NCI-H1436 (cell line): ENCODE measurements around the gene MSH3.
"Not testable (repeated sequence)": the region's sequence is repeated elsewhere in the genome, so short reads cannot be mapped to it uniquely, and the experiment has no call there.

ENCODE experiments used
- DNase-seq: peaks from one replicate; lab custom pipeline; 2025; lab: John Stamatoyannopoulos, UW

Gene MSH3

DNA sequence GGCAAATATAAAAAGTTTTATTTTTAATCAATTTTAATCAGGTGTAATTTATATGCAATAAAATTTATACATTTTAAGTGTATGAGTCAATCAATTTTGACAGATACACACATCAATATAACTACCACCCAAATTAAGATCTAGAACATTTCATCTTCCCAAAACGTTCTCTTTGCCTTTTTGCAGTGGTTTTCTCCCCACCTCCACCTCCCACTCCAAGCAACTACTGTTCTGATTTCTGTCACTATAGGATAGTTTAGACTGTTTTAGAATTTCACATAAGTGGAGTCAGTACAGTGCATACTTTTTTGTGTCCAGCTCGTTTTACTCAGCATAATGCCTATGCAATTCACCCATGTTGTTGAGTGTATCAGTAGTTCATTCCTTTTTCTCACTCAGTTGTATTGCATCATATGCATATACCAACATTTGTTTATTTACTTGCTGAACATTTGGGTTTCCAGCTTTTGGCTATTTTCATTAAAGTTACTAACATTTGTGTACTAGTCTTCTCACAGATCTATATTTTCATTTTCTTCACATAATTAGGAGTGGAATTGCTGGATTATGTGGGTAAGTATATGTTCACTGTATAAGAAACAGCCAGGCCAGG, 52.5 kb downstream of the MSH3 start:
- DNase-seq: no peak

DNA sequence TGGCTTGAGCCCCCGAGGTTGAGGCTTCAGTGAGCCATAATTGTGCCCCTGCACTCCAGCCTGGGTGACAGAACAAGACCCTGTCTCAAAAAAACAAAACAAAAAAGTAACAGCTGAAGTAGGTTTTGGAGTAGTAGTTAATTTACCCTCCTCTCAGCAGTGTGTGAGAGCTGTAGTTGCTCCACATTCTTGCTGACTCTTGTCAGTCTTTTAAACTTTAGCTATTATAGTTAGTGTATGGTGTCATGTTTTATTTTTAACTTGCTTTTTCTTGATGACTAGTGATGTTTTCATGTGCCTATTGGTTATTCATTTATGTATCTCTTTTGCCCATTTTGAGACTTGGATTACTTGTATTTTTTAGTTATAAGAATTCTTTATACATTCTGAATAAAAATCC, 53.2 kb downstream of the MSH3 start:
- DNase-seq: no peak

DNA sequence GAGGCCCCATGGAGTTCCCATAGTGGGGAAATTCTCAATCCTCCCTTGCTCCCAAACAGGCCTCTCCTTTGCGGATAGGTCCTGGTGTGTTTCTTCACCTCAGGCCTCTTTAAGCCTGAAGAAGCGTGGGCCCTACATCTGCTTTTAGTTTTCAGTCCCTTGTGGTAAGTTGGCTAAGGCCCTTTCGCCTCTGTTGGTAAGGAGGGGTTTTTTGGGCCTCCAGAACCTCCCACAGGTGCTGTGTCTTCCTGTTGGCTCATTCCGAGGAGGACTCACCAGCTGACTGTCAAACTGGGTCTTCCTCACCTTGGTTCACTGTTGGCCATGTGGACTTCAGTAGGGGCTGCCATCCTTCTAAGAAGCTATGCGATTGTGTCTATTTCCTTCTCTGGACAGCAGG, 56.8 kb downstream of the MSH3 start:
- DNase-seq: no peak

DNA sequence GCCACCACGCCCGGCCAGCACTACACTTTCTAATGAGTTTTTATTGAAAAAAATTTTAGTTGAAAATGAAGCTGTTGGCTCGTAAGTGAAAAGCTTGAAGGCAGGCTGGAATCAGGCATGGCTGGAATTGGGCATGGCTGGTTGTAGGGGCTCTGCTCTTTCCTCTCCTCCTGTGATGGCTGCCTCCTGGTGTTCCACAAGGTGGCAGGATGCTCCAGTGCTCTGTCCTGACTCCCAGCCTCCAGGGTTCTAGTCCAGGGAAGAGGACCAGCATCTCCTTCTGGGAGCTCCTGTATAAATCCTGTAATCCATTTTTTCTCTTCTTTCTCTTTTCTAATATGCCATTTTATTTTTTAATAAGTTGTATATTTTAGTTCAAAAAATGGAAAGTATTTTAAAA, 57.5 kb downstream of the MSH3 start:
- peak; percentile 15 for DNase-seq

- no peak for DNase-seq
Measured at GRCh38 chr5:80712919-80713318, 58.5 kb downstream of the MSH3 start.

DNA sequence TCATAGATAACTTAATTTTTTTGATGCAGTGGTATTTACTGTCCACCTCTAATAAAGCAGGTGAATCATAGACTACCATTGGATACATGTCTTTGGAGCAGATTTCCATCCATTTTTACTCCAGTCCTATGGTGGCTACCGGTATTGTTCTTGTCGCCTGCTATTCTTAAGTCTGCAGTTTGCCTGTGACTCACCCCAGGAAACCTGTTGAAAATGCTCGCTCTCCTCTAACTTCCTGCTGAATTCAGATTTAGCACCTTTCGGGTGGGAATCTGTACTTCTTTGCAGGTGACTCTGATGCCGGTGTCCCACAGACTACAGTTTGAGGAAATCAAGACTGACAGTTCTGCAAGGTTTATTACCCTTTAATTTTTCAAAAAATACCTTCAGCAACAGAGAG, 59.2 kb downstream of the MSH3 start:
- DNase-seq: no peak

GRCh38 chr5:80714570-80715298, 60.3 kb downstream of the MSH3 start:
- no peak for DNase-seq

DNA sequence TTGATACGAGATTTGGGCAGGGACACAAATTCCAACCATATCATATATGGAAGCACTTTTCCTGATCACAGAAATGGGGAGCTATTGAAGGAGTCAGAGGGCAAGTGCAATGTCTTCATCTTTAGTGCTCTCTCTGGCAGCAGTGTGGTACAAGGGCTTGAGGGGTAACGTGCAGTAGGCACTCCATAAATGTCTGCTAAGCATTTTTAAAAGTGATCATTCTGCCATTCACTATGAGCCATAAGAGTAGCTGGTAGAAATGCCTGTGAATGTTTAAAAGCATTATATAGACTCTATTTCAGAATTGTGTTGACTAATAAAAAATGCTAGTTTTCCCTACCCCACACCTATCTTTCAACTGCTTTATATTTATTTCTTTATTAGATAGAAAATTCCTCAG, 61.4 kb downstream of the MSH3 start:
- DNase-seq: no peak

DNA sequence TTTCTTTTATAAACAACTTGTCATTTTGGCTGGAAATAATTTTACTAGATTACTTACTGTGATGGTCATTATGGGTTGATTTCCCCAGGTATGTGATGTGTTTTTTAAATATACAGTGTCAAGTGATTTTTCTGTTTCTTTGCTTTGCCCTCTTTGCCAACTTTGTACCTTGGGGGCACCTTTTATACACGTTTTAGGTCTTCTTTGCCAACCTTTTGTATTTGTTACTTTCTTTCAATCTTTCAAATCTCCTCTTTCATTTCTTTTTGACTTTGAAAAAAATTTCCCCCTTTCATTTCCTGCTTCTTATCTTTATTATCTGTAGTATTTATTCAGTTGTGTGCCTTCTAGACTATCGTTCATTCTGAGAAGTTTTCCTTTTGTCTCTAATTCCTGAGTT, 65.7 kb downstream of the MSH3 start:
- no peak for DNase-seq

- no peak for DNase-seq
Measured at GRCh38 chr5:80722916-80723315, 68.5 kb downstream of the MSH3 start.

DNA sequence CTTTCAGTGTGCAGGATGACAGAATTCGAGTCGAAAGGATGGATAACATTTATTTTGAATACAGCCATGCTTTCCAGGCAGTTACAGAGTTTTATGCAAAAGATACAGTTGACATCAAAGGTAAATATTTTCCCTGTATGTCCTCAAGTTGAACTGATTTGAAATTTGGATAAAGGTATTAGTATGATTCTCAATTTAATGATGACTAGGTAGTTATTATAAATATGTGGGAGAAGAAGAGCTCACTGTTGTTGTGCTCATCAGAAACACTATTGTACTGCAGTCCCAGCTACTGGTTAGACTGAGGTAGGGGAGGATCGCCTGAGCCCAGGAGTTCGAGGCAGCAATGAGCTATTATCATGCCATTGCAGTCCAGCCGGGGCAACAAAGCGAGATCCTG, 71.0 kb downstream of the MSH3 start:
- no peak for DNase-seq

DNA sequence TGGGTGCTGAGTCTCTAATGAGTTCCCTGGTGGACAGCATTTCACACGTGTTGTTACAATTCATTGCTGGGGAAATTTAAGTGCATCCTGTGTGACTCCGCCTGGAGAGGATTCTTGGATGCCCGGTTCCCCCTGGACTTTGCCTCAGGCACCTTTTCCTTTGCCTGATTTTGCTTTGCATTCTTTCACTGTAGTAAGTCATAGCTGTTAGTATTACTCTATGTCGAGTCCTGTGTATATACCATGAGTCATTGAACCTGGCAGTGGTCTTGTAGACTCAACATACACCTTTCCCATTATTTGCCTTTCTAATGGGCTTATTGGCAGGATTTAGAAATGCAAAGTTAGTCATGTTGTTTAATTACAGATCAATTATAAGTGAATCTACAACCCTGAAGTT, 82.3 kb downstream of the MSH3 start:
- no peak for DNase-seq

GRCh38 chr5:80738466-80738865, 84.0 kb downstream of the MSH3 start:
- DNase-seq: no peak

- no peak for DNase-seq
Measured at GRCh38 chr5:80739057-80739456, 84.6 kb downstream of the MSH3 start.

GRCh38 chr5:80739496-80739895, 85.0 kb downstream of the MSH3 start:
- no peak for DNase-seq

DNA sequence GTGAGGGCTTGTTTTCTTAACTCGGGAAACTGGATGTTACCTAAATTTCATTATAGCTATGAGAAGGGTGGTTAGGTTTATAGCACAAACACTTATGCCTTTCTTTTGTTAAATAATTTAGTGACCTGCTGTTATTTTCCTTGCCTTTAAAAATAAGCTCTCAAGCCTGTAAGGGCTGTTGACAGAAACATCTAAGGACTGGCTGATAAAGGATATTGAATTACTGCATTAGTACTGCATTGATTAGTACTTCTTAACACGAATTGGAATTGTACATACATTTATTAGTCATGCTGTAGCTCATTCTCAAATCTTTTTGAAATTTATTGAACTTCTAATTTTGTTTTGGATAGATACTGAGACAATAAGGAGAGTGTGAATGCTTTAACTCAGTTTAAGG, 85.4 kb downstream of the MSH3 start:
- DNase-seq: no peak

- DNase-seq: not testable (repeated sequence)
Measured at GRCh38 chr5:80740488-80740887, 86.0 kb downstream of the MSH3 start.

- DNase-seq: no peak
Measured at GRCh38 chr5:80740999-80741398, 86.5 kb downstream of the MSH3 start.

DNA sequence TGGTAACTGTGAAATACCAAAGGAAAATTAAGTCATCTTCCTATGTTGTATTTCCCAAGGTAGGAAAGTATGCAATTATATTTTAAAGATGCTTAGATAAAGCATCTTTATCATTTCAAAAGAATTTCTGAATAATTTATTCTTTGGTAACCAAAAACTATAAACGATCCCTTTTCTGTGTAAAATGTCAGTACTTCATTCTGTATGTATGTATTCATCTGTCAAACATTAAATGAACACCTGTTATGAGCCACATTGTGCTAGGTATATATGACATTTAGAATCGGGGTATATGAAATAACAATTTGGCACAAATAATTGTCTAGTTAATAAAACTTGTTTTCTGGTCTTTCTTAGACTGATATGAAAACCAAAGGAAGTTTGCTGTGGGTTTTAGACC, 89.7 kb downstream of the MSH3 start:
- no peak for DNase-seq

- no peak for DNase-seq
Measured at GRCh38 chr5:80745490-80745889, 91.0 kb downstream of the MSH3 start.

DNA sequence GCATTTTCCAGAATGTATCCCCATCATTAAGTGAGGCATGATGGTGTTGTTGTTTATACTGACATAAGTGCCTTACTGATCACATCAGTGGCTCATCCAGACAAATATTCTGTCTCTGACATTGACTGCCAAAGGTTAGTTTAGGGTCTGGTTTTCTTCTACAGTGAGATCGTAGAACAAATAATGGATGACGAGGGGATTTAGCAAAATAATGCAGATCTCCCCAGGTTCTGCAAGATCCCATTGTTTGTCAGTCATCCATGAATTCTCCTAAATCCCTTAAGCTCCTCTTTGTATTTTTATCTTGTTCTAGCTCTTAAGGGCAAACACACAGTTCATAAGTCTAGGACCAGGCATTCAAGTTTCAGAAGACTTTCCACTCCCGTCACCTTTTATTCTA, 93.5 kb downstream of the MSH3 start:
- DNase-seq: no peak

DNA sequence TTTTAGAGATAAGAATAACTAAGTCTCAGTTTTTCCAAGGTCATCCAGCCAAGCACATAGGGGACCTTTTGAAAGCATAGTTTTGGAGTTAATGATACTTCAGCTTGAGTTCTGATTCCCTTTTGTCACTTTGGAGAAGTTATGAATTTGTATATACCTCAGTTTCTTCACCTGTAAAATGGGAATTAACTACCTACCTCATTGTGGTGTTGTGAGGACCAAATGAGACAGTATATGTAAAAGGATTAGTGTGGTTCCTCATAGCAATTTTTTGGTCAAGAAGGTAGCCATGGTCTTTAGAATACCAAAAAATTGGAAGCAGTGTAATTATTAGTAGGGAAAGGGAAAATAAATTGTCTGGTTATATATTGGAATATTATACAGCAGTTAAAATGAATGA, 98.0 kb downstream of the MSH3 start:
- DNase-seq: no peak

GRCh38 chr5:80753712-80754111, 99.3 kb downstream of the MSH3 start:
- no peak for DNase-seq

- DNase-seq: peak; percentile 61
Measured at GRCh38 chr5:80754900-80755299, 100.4 kb downstream of the MSH3 start.
